Fibroblast of upper back skin (primary cell): ENCODE measurements around the gene SFTA2.
"Not testable (repeated sequence)": the region's sequence is repeated elsewhere in the genome, so short reads cannot be mapped to it uniquely, and the experiment has no call there.

ENCODE experiments used
- DNase-seq: peaks from one replicate; pipeline ENCODE4 v3.0.0-alpha.2; 2013

Gene SFTA2

DNA sequence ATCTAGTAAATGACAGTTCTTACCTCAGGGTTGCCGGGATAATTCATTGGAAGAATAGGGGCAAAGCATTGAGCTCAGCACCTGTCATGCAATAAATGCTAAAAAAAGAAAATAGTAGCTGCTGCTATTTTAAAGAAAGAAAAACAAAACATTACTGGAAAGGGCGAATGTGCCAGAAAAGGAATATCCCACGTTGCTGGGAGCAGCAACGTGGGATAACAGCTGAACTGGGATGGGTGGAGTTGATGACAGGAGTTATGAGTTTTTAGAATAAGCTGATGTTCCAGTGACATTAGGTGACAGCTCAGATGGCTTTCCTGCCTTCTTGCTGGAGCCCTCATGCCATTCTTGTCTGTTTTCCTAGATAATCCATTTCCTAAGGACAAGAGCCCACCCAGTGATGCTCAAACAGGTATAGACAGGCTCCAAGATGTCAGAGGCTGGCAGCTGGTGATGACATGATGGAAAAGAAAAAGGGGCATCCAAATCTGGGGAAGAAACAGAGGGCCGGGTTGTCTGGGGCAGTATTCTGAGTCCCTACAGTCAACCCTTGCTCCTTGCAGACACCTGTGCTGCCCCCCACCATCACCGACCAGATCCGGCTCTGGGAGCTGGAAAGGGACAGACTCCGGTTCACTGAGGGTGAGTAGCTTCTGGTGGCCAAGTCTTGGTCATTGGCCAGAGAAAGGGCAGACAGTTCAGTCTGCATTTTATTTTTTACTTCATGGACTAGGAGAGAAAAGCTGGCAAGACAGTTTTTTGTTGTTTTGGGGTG is 19.0 kb downstream of the SFTA2 start:
- DNase-seq = no peak

DNA sequence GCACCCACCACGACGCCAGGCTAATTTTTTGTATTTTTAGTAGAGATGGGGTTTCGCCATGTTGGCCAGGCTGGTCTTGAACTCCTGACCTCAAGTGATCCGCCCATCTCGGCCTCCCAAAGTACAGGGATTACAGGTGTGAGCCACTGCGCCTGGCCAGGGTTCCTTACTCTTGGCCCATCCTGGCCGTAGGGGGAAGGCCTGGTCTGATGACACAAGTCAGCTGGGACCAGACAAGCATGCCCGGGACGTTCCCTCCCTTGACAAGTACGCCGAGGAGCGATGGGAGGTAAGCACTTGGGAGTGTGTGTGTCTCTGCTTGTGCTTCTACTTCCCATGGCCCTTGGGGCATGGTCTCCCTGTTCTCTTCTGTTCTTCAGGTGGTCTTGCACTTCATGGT is 21.5 kb downstream of the SFTA2 start:
- not testable (repeated sequence) for DNase-seq

- DNase-seq = no peak
These were observed 23.3 kb downstream of the SFTA2 start for GRCh38 chr6:30908700-30909099.

DNA sequence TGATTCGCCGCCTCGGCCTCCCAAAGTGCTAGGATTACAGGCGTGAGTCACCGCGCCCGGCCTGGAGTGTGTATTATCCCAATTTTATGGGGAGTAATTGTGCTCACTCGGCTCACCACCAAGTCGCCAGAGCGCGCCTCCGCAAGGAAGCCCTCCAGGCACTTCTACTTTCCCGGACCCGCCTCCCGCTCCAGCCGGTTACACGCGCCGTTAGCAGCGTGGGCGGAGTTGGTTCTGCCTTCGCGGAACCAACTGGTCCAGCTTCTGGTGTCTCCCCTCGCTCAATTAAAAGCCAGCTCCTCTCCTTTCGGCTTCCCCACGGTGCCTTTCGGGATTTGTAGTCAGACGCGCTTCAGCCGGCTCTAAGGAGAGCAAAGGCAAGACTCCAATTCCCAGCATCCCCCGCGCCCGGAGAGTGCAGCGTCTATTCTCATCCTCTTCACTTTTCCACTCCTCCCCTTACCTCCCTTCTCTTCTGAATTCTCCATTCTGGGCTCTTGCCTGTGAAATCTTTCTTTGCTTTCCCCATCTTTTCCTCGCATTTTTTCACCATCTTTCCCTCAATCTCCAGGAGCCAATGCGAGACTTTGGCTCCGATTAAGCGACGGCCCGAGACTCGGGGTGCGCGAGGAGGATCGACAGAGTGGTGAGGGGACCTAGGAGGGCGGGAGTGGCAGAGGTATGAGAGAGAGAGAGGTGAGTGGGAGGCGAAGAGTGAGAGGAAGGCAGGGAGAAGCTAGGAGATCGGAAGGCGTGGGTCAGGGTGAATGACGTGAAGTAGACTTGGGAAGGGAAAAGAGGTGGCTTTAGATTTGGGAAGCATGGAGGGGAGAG is 24.0 kb downstream of the SFTA2 start, which contains the start of gene GTF2H4:
GTF2H4 (plus strand) TSS at position 450 of the 834 bp plus-strand sequence.
- DNase-seq = peak; percentile 99

GRCh38 chr6:30907290-30907757 is 24.6 kb downstream of the SFTA2 start:
- DNase-seq = not testable (repeated sequence)

DNA sequence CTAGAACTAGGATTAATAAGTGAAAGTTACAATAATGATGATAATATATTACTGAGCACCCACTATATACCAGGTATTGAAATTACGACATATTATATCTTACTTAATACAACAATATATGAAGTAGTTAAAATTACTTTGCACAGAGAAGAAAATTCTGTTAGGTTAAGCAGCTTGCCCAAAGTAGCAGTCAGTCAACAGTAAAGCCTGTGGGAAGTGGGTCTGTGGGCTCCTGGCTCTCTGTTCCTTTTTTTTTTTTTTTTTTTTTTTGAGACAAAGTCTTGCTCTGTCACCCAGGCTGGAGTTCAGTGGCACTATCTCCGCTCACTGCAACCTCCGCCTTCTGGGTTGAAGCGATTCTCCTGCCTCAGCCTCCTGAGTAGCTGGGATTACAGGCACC is 28.7 kb downstream of the SFTA2 start:
- DNase-seq = no peak

GRCh38 chr6:30902709-30903108 is 29.3 kb downstream of the SFTA2 start:
- no peak for DNase-seq

GRCh38 chr6:30902196-30902595 is 29.8 kb downstream of the SFTA2 start:
- DNase-seq = not testable (repeated sequence)

DNA sequence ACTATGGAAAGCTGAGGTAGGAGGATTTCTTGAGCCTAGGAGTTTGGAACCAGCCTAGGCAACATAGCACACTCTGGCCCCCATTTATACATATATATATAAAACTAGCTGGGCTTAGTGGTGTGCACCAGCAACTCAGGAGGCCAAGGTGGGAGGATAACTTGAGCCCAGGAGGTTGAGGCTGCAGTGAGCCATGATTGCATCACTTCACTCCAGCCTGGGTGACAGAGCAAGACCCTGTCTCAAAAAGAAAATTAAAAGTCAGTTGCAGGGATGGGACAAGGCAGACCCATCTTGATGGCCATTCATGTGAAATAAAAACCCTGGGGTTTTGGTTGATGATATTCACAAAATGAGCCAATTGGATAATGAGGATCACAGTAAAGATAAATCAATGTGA is 30.5 kb downstream of the SFTA2 start:
- no peak for DNase-seq

DNA sequence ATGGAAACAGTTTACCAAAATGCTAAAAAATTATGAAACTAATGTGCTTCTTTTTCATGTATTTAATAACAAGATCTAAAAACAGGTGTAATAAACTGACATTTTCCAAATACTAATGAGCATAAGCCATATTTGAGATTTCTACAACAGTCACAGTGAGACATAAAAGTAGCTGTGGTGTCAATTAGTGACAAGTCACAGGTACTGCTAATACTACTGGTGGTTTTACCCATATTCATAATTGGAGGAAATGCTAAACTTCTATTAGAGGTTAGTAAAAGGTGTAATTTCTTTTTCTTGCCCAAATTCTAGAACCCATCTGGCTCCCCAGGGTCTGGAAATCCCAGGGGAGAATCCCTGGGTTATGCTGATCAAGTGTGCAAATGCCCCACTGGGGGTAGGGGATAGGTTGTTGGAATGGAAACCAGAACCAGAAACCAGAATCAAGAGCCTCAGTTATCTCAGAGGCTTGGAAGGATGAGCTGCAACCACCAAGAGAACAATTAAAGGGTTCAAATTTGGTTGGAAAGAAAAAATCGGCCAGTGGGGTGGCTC is 31.0 kb downstream of the SFTA2 start:
- DNase-seq = no peak

- DNase-seq = no peak
These were observed 33.1 kb downstream of the SFTA2 start for GRCh38 chr6:30898750-30899360.

DNA sequence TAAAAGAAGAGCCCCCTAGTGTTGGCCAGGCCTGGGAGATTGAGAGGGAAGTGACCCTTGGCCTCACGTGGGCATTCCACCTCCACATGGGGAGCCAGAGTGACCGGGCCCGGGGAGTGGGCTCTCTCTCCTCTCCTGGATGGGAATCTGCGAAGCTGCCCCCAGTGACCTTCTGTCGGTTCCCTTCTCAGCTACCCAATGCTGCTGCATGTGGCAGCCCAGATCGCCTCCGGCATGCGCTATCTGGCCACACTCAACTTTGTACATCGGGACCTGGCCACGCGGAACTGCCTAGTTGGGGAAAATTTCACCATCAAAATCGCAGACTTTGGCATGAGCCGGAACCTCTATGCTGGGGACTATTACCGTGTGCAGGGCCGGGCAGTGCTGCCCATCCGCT is 34.1 kb downstream of the SFTA2 start:
- DNase-seq = no peak

DNA sequence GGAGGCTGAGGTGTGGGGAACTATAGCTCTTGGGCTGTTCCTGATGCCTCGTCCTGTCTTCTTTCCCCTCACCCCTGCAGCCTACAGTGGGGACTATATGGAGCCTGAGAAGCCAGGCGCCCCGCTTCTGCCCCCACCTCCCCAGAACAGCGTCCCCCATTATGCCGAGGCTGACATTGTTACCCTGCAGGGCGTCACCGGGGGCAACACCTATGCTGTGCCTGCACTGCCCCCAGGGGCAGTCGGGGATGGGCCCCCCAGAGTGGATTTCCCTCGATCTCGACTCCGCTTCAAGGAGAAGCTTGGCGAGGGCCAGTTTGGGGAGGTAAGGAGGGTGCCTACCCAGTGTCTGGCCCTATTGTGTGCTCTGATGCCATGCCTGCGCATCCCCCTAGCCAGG is 35.4 kb downstream of the SFTA2 start:
- no peak for DNase-seq

- no peak for DNase-seq
These were observed 36.6 kb downstream of the SFTA2 start for GRCh38 chr6:30895343-30895742.

- DNase-seq = no peak
These were observed 37.0 kb downstream of the SFTA2 start for GRCh38 chr6:30894935-30895334.

DNA sequence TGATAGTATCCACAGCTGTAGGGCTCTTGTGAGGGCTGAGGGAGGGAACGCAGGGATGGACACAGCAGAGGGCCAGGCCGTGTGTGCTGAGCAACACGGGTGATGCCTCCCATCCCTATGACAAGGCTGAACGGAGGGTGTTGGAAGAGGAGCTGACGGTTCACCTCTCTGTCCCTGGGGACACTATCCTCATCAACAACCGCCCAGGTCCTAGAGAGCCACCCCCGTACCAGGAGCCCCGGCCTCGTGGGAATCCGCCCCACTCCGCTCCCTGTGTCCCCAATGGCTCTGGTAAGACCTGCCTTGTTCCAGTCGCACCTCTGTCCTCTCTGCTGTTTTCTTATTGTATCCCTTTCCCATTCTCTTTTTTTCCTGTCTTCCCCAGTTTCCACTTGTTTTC is 37.6 kb downstream of the SFTA2 start:
- DNase-seq = no peak

- no peak for DNase-seq
These were observed 38.3 kb downstream of the SFTA2 start for GRCh38 chr6:30893666-30894065.

DNA sequence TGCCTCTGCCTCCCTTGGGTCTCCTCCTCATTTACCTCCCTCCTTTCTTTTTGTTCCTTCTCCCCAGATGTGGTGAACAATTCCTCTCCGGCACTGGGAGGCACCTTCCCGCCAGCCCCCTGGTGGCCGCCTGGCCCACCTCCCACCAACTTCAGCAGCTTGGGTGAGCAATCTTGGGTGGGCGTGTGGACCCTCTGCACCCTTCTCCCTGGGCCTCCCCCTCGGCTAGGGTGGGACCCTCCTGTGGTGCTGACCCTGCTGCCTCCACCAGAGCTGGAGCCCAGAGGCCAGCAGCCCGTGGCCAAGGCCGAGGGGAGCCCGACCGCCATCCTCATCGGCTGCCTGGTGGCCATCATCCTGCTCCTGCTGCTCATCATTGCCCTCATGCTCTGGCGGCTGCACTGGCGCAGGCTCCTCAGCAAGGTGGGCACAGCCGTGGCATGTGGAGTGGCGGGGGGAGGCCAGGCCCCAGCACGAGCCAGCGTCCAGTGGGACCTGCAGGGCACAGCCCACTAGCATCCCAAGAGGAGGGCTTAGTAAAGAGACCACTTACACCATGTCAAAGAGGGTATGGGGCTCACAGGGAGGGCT is 38.9 kb downstream of the SFTA2 start:
- no peak for DNase-seq

DNA sequence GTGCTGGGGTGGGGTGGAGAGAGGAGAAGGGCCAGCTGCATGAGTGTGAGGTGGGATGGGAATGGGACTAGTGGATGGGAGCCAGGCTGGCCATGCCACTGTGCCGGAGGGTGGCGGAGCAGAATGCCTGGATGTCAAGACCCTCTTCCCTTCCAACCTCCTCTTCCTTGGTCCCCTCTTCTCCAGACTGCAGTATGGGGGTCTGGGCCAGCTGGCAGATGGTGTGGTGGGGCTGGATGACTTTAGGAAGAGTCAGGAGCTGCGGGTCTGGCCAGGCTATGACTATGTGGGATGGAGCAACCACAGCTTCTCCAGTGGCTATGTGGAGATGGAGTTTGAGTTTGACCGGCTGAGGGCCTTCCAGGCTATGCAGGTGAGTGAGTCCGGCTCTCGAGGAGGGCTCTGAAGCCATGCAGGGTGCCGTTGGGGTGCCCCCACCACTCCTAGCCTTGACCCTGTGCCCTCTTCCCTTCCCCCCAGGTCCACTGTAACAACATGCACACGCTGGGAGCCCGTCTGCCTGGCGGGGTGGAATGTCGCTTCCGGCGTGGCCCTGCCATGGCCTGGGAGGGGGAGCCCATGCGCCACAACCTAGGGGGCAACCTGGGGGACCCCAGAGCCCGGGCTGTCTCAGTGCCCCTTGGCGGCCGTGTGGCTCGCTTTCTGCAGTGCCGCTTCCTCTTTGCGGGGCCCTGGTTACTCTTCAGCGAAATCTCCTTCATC is 40.0 kb downstream of the SFTA2 start:
- no peak for DNase-seq

- DNase-seq = no peak
These were observed 40.6 kb downstream of the SFTA2 start for GRCh38 chr6:30891450-30891723.

DNA sequence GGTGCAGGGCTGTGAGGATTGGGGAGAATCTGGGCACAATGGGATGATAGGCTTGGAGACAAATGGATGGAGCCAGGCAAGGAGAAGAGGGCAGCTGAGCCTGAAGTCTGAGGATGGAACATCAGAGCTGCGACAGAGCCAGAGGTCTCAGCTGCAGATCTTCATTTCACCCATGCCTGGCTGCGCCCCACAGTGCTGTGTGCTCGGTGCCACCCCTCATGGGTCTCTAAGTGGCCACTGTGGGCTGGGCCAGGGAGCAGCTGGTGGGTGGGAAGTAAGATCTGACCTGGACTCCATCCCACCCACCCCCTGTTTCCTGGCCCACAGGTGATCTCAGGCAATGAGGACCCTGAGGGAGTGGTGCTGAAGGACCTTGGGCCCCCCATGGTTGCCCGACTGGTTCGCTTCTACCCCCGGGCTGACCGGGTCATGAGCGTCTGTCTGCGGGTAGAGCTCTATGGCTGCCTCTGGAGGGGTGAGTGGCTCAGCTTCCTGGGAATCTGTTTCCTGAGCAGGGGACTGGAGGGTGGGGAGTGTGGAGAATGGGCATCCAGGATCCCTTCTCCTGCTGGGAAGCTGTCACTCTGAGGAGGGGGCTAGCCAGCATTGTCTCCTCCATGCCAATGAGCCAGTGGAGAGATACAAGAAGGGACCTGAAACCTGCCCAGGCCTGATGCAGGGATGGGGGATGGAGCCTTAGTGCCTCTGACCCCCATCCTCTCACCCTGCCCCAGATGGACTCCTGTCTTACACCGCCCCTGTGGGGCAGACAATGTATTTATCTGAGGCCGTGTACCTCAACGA is 41.1 kb downstream of the SFTA2 start:
- no peak for DNase-seq
